Peyer's patch (tissue), 4 donors: ENCODE results near the gene NLGN1.

Experiments used
- CTCF ChIP-seq, 6 experiments: fragments of 450-650 bp in 4 of 6; fragments of 200-600 bp in 2 of 6; sonication (generic) in 1 of 6; IDR thresholded peaks; one replicate each; pipeline ENCODE4 v1.5.1; 2017 to 2019; ENCODE audit warnings: antibody characterized with exemption in 6 of 6, mild to moderate bottlenecking in 3 of 6, moderate library complexity in 1 of 6
- POLR2A ChIP-seq, 2 donors: fragments of 450-650 bp; IDR thresholded peaks; one replicate each; pipeline ENCODE4 v1.5.1; 2017; ENCODE audit warnings: antibody characterized with exemption in 2 of 2, mild to moderate bottlenecking in 2 of 2, moderate library complexity in 2 of 2

GRCh38 chr3:173624086-173624485, 226.5 kb downstream of the NLGN1 start:
- TF ChIP-seq CTCF (IDR thresholded peaks at IDR 0.05), result no peak
- TF ChIP-seq POLR2A (IDR thresholded peaks at IDR 0.05), result no peak
